Calu3 (cell line): Measurements from ENCODE around the gene NELL1. TPM values are rescaled to one million over a fixed set of nuclear protein-coding genes. Genes with fewer than 3 reads are reported as not detected.

Experiments
- BruUV-seq: library from RNA; stranded (reverse); fragments of 400-500 nt; replicated peaks from 2 replicates; lab custom pipeline; 2021; lab: Mats Ljungman, UMichigan
- CTCF ChIA-PET: fragments of 300-600 bp; sonication (Branson Sonifier 250); formaldehyde crosslinking; loops from one replicate; lab custom pipeline; 2022; ENCODE audit warnings: antibody characterized with exemption; lab: Charles Lee
- DNase-seq: peaks from one replicate; pipeline ENCODE4 v3.0.0; 2022
- H3K27ac Mint-ChIP-seq: one replicate; pipeline ENCODE4 v1.8.0; 2022; ENCODE audit warnings: mixed read lengths; ENCODE audit not compliant: unreplicated experiment
- H3K27me3 Mint-ChIP-seq: one replicate; pipeline ENCODE4 v1.8.0; 2022; ENCODE audit warnings: mixed read lengths; ENCODE audit not compliant: unreplicated experiment
- H3K36me3 Mint-ChIP-seq: one replicate; pipeline ENCODE4 v1.8.0; 2022; ENCODE audit warnings: mild to moderate bottlenecking, moderate library complexity, mixed read lengths; ENCODE audit not compliant: insufficient read depth, unreplicated experiment
- H3K4me1 Mint-ChIP-seq: one replicate; pipeline ENCODE4 v1.8.0; 2022; ENCODE audit warnings: mild to moderate bottlenecking, low read depth, mixed read lengths; ENCODE audit not compliant: unreplicated experiment
- H3K4me3 Mint-ChIP-seq: one replicate; pipeline ENCODE4 v1.8.0; 2022; ENCODE audit warnings: mild to moderate bottlenecking, low read depth, moderate library complexity, mixed read lengths; ENCODE audit not compliant: unreplicated experiment
- H3K9me3 Mint-ChIP-seq: one replicate; pipeline ENCODE4 v1.8.0; 2022; ENCODE audit warnings: low read depth, mixed read lengths; ENCODE audit not compliant: unreplicated experiment
- intact Hi-C: fragments of 100-400 bp; cut with micrococcal nuclease; formaldehyde crosslinking; loops from one replicate; pipeline ENCODE4 v1.10.0; 2022; ENCODE audit not compliant: unreplicated experiment
- total RNA-seq: library from RNA; stranded (reverse); gene quantifications from 2 replicates; pipeline ENCODE4 v1.2.3, GENCODE V29; 2022
- TF ChIP-seq, protein P1 (sequence below): fragments of 200-600 bp; IDR thresholded peaks from one replicate; pipeline ENCODE4 v1.8.0; 2022; ENCODE audit warnings: antibody characterized with exemption; ENCODE audit not compliant: unreplicated experiment

Gene NELL1
- total RNA-seq, 1 experiment from 2014 or later = not detected

DNA sequence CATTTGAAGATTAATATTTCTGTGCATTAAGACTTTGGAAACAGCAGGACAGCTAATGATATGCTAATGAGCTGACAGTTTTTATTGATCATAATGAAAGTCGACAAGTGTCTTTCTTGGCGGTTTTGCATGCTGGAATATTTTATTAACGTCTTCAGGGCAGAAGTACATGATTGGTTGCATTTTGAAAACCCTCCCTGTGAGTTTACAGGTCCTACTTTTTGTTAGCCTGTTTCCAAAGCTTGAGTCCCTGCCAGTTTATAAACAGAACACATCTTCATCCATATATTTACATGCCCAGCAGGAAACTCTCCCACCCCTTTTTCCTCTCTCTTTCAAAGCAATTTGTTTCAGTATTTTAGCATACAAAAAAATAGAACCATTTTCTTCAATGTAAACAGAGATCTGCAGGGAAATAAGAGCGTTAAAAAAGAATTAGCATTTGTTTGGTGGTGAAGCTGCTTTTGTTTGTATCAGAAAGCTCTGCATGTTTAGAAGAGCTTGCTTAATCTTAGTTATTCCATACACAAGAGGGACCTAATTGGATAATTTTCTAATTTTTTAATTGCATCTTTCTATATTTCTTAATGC is 243.6 kb downstream of the NELL1 start:
- Mint-ChIP-seq H3K27ac (no peak overlapping the region), H3K9me3 (peaks cover 12% of the 10 kb centered on the region), H3K27me3 (no peaks in the 10 kb centered on the region), H3K4me3 (no peak overlapping the region), H3K4me1 (no peaks in the 10 kb centered on the region), H3K36me3 (no peaks in the 10 kb centered on the region)
- CTCF ChIA-PET = interaction anchor here (0.7 kb wide), 1 partner anchor 559 kb away, joined by 6 read pairs; no protein-coding TSS in a partner anchor
- no peak for DNase-seq
- no TSS peak for BruUV-seq
- intact Hi-C loops = no loop called here
- TF ChIP-seq, protein P1, sequence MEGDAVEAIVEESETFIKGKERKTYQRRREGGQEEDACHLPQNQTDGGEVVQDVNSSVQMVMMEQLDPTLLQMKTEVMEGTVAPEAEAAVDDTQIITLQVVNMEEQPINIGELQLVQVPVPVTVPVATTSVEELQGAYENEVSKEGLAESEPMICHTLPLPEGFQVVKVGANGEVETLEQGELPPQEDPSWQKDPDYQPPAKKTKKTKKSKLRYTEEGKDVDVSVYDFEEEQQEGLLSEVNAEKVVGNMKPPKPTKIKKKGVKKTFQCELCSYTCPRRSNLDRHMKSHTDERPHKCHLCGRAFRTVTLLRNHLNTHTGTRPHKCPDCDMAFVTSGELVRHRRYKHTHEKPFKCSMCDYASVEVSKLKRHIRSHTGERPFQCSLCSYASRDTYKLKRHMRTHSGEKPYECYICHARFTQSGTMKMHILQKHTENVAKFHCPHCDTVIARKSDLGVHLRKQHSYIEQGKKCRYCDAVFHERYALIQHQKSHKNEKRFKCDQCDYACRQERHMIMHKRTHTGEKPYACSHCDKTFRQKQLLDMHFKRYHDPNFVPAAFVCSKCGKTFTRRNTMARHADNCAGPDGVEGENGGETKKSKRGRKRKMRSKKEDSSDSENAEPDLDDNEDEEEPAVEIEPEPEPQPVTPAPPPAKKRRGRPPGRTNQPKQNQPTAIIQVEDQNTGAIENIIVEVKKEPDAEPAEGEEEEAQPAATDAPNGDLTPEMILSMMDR = no peak

DNA sequence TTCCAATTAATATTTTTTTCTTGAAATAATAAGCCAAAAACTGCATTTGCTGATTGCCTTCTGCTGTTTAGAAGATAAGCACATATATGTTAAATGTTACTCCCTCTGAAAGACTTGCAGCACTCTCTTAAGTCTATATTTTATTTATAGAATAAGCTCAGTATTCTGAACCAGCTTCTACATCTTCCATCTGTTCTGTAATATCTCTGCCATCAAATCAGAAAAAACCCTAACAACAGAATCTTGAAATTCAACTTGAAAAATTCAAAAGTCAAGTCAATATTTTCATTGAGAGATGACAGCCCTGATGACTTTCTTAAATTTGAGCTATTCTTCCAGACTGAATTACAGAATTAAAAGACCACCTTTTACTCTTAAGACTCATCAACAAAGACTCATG is 247.9 kb downstream of the NELL1 start:
- Mint-ChIP-seq H3K4me3 (no peak overlapping the region), H3K9me3 (peaks cover 14% of the 10 kb centered on the region), H3K4me1 (no peaks in the 10 kb centered on the region), H3K27ac (no peak overlapping the region), H3K27me3 (no peaks in the 10 kb centered on the region), H3K36me3 (no peaks in the 10 kb centered on the region)
- no peak for DNase-seq
- intact Hi-C loops = no loop called here
- TF ChIP-seq, protein P1 = no peak
- CTCF ChIA-PET = interaction anchor here (0.5 kb wide), 1 partner anchor 209 kb away, joined by 3 read pairs; no protein-coding TSS in a partner anchor
- no TSS peak for BruUV-seq

DNA sequence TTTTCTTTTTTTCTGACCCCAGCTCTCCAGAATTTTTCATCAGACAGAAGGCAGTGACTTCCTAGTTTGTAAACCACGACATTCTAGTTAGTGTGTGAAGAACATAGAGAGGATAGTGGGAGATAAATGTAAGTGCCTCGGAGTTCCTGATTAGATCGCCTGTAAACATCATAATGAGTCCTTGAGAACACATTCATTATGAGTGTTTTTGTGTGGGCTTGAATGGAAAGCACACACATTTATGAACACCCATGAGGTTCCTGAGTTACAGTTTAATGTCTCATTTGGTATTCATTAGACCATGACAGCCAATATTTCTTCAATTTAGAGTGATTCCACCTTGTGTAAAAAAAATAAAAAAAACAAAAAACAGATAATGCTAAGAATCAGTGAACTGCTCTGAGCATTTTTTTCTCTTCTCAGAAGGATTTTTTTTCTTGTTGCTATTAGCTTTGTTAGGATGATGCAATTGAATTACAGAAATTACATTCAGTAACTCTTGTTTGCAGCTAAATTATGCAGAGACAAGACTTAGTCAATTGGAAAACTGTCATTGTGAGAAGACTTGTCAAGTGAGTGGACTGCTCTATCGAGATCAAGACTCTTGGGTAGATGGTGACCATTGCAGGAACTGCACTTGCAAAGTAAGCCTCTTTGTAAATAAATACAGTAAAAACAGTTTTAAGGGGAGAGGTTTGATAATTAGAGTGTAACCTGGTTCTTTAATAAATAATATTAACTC is 257.6 kb downstream of the NELL1 start:
- no peaks in the 10 kb centered on the region for H3K36me3 Mint-ChIP-seq
- no TSS peak for BruUV-seq
- TF ChIP-seq, protein P1 = no peak
- H3K27ac Mint-ChIP-seq = no peak overlapping the region
- CTCF ChIA-PET = no interaction called here
- no peaks in the 10 kb centered on the region for H3K4me1 Mint-ChIP-seq
- peaks cover 15% of the 10 kb centered on the region for H3K9me3 Mint-ChIP-seq
- no peak overlapping the region for H3K4me3 Mint-ChIP-seq
- no peak for DNase-seq
- H3K27me3 Mint-ChIP-seq = no peaks in the 10 kb centered on the region
- intact Hi-C loops = no loop called here

DNA sequence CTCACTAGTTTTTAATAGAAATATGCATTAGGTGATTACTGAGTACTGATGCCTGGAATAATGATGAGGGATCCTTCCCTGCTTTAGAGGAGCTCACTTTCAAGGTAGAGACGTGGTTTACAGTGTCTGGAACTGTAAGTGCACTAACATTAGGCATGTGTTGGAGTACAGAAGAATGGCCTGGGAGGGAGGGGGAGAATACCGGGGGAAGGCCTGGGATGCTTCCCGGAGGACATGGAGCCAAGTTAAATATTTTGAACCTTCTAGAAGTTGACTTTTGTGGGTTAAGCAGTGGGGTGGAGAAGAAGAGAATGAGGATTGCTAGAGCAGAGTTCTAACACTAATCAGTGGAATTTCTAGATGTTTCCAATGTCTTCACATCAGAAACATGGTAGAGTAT is 261.6 kb downstream of the NELL1 start:
- Mint-ChIP-seq H3K4me3 (no peak overlapping the region), H3K9me3 (peaks cover 25% of the 10 kb centered on the region), H3K27me3 (no peaks in the 10 kb centered on the region), H3K4me1 (no peaks in the 10 kb centered on the region), H3K36me3 (no peaks in the 10 kb centered on the region), H3K27ac (no peak overlapping the region)
- intact Hi-C loops = no loop called here
- CTCF ChIA-PET = no interaction called here
- no TSS peak for BruUV-seq
- no peak for DNase-seq
- TF ChIP-seq, protein P1 = no peak
